Ishikawa (cell line): ENCODE data around the gene MAPK7.

Experiments used
- CEBPB ChIP-seq: IDR thresholded peaks from 2 replicates; pipeline ENCODE4 v1.6.1; 2012
- CREB1 ChIP-seq: IDR thresholded peaks from 2 replicates; pipeline ENCODE4 v1.6.1; 2012; ENCODE audit warnings: low read depth
- EGR1 ChIP-seq: IDR thresholded peaks from 2 replicates; pipeline ENCODE4 v1.6.1; 2012
- EP300 ChIP-seq: IDR thresholded peaks from 2 replicates; pipeline ENCODE4 v1.6.1; 2012; ENCODE audit warnings: borderline replicate concordance
- FOXM1 ChIP-seq: IDR thresholded peaks from 2 replicates; pipeline ENCODE4 v1.6.1; 2012; ENCODE audit warnings: low read depth, borderline replicate concordance
- MAX ChIP-seq: IDR thresholded peaks from 2 replicates; pipeline ENCODE4 v1.6.1; 2012
- NFIC ChIP-seq: IDR thresholded peaks from 2 replicates; pipeline ENCODE4 v1.6.1; 2012
- RAD21 ChIP-seq: IDR thresholded peaks from 2 replicates; pipeline ENCODE4 v1.6.1; 2012; ENCODE audit warnings: low read depth
- REST ChIP-seq: IDR thresholded peaks from 2 replicates; pipeline ENCODE4 v1.6.1; 2012; ENCODE audit warnings: low read depth, mild to moderate bottlenecking
- TAF1 ChIP-seq: IDR thresholded peaks from 2 replicates; pipeline ENCODE4 v1.6.1; 2012; ENCODE audit warnings: low read depth, mild to moderate bottlenecking
- TCF12 ChIP-seq: IDR thresholded peaks from 2 replicates; pipeline ENCODE4 v1.6.1; 2012; ENCODE audit warnings: low read depth
- TEAD4 ChIP-seq: IDR thresholded peaks from 2 replicates; pipeline ENCODE4 v1.6.1; 2012
- USF1 ChIP-seq: IDR thresholded peaks from 2 replicates; pipeline ENCODE4 v1.6.1; 2012
- YY1 ChIP-seq: IDR thresholded peaks from 2 replicates; pipeline ENCODE4 v1.6.1; 2012; ENCODE audit warnings: low read depth
- ZBTB7A ChIP-seq: IDR thresholded peaks from 2 replicates; pipeline ENCODE4 v1.6.1; 2012; ENCODE audit warnings: low read depth

MAPK7 gene

GRCh38 chr17:19346351-19347255, 31.7 kb upstream of the MAPK7 start:
- TF ChIP-seq YY1 (no peak), USF1 (no peak), MAX (no peak), TAF1 (no peak), CEBPB (no peak), TCF12 (no peak), FOXM1 (no peak), ZBTB7A (no peak)

GRCh38 chr17:19347323-19348080, 30.8 kb upstream of the MAPK7 start:
- TF ChIP-seq TCF12, result no peak
- TF ChIP-seq CREB1, result no peak
- no peak for TF ChIP-seq NFIC
- TF ChIP-seq TEAD4, result no peak
- no peak for TF ChIP-seq RAD21
- TF ChIP-seq TAF1, result no peak
- TF ChIP-seq ZBTB7A, result no peak
- TF ChIP-seq FOXM1, result no peak
- no peak for TF ChIP-seq REST

GRCh38 chr17:19348081-19348650, 30.1 kb upstream of the MAPK7 start:
- TF ChIP-seq YY1, result no peak
- no peak for TF ChIP-seq NFIC
- no peak for TF ChIP-seq REST
- no peak for TF ChIP-seq FOXM1
- no peak for TF ChIP-seq EP300
- no peak for TF ChIP-seq RAD21
- no peak for TF ChIP-seq CREB1

GRCh38 chr17:19348806-19349205, 29.5 kb upstream of the MAPK7 start:
- TF ChIP-seq FOXM1, result no peak
- TF ChIP-seq YY1, result no peak
- no peak for TF ChIP-seq CEBPB
- TF ChIP-seq ZBTB7A, result no peak

- TF ChIP-seq EP300 (no peak), NFIC (no peak), USF1 (no peak), CREB1 (no peak), TCF12 (no peak)
Observed at GRCh38 chr17:19354748-19355147, 23.6 kb upstream of the MAPK7 start.

GRCh38 chr17:19357351-19357750, 20.9 kb upstream of the MAPK7 start:
- TF ChIP-seq EGR1 (no peak), USF1 (no peak), EP300 (no peak), YY1 (no peak), MAX (no peak), RAD21 (no peak), CEBPB (no peak), TCF12 (no peak)
